Psoas muscle (tissue), 8 donors: ENCODE results near the gene KRTAP12-3. TPM values are rescaled to one million over a fixed set of nuclear protein-coding genes. Genes with fewer than 3 reads are reported as not detected.

Source experiments
- ATAC-seq, 4 donors: fragments of 200-7000 bp; cut with Tn5 transposase; one replicate each; pipeline ENCODE4 v1.9.1; 2020; ENCODE audit warnings: moderate library complexity in 3 of 4, mild to moderate bottlenecking in 2 of 4
- DNase-seq, 2 donors: peaks; one replicate each; pipeline ENCODE4 v3.0.0-alpha.2; 2020
- H3K27ac ChIP-seq: fragments of 200-600 bp; one replicate; pipeline ENCODE4 v1.8.0; 2022
- H3K27me3 ChIP-seq, 3 donors: fragments of 200-600 bp in 1 of 3; one replicate each; pipeline versions ENCODE4 v1.6.1 to v1.8.0; 2013 to 2022; ENCODE audit warnings: low read length in 2 of 3, mild to moderate bottlenecking in 2 of 3, moderate library complexity in 1 of 3; ENCODE audit not compliant: insufficient read depth in 3 of 3
- H3K36me3 ChIP-seq, 2 donors: fragments of 200-600 bp in 1 of 2; one replicate each; pipeline versions ENCODE4 v1.6.1 to v1.8.0; 2013 to 2022; ENCODE audit warnings: low read depth in 1 of 2, mild to moderate bottlenecking in 1 of 2, moderate library complexity in 1 of 2; ENCODE audit not compliant: insufficient read depth in 1 of 2
- H3K4me1 ChIP-seq: fragments of 200-600 bp; one replicate; pipeline ENCODE4 v1.8.0; 2022
- H3K4me3 ChIP-seq: fragments of 200-600 bp; one replicate; pipeline ENCODE4 v1.8.0; 2022; ENCODE audit warnings: mild to moderate bottlenecking
- H3K9me3 ChIP-seq: fragments of 200-600 bp; one replicate; pipeline ENCODE4 v1.8.0; 2022
- CTCF ChIP-seq: fragments of 200-600 bp; IDR thresholded peaks from one replicate; pipeline ENCODE4 v1.8.0; 2022; ENCODE audit warnings: antibody characterized with exemption
- WGBS, 3 donors: extraction: QIAGEN DNeasy Blood & Tissue Kit; methylation state at CpG; one replicate each; pipeline versions ENCODE4 v1.1.6 to v1.1.7; 2013; 5-methylcytosine and 5-hydroxymethylcytosine counted together
- intact Hi-C, 2 donors: fragments of 100-400 bp; cut with DNase I; formaldehyde crosslinking; loops; one replicate each; pipeline versions ENCODE4 v1.11.0 to v1.14.2; 2022
- polyA plus RNA-seq, 3 donors: library from polyadenylated mRNA; stranded (reverse); fragments of 200-250 nt; gene quantifications; one replicate each; pipeline ENCODE4 v1.2.3, GENCODE V29; 2013
- total RNA-seq, 4 donors: library from RNA; stranded (reverse); fragmentation: NEBNext Ultra II Directional in 2 of 4; extraction: Animal tissue kit (Norgen Biotek cat#: 25700) in 2 of 4; gene quantifications; one replicate each; pipeline versions ENCODE4 v1.2.1 to v1.2.4, GENCODE V29; 2021 to 2023
- donor health status: healthy with polysubstance abuse.
- donor health status: DM: no; HTN: no; CAD: no; lungs with moderate emphysema.
- donor health status: Bipolar disorder and iron deficiency.
- donor health status: healthy.
- donor health status: DM: yes; HTN: yes; CAD: no.
- donor health status: DM: no; HTN: no; CAD: no.
- donor health status: DM: no; HTN: no; CAD: no.
- donor health status: DM: yes; HTN: yes; CAD: no.

KRTAP12-3 gene
- total and polyA plus RNA-seq, 7 donors: not detected

DNA sequence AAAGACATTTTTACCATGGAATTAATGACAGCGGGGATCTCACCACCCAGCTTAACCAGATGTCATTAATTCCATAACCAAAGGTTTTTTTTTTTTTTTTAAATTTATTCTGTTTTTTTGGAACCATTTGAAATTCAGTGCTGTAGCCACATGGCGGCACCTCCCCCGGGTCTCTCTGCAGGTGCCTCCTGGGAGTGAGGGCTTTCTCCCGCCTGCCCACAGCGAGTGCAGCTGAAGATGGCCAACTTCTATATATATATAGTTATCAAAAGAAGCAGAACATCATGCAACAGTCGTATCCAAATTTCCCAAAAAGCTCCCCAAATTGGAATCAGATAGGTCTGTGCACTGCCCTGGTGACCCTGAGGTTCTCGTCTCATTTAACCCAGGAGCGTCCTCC lies 42.3 kb upstream of the KRTAP12-3 start:
- intact Hi-C loops: no loop called here
- Histone ChIP-seq H3K4me3 (no peak overlapping the region), H3K27me3 (peaks cover 0 to 39% (median 13%) of the 10 kb centered on the region in 3 donors), H3K9me3 (no peaks in the 10 kb centered on the region), H3K27ac (no peak overlapping the region), H3K36me3 (no peaks in the 10 kb centered on the region), H3K4me1 (no peaks in the 10 kb centered on the region)
- WGBS, 3 donors: 60 to 64% (median 62%) methylated on average over 8 of the region's 8 CpGs
- DNase-seq (no peak), ATAC-seq (no peak)
- no peak for TF ChIP-seq CTCF

GRCh38 chr21:44615911-44616590 lies 41.7 kb upstream of the KRTAP12-3 start:
- Histone ChIP-seq H3K27ac (no peak overlapping the region), H3K36me3 (no peaks in the 10 kb centered on the region), H3K4me3 (no peak overlapping the region), H3K4me1 (no peaks in the 10 kb centered on the region), H3K9me3 (no peaks in the 10 kb centered on the region), H3K27me3 (peaks cover 0 to 39% (median 13%) of the 10 kb centered on the region in 3 donors)
- 43 to 44% (median 44%) methylated on average over 17 of the region's 17 CpGs for WGBS, 3 donors
- no peak for TF ChIP-seq CTCF
- intact Hi-C loops: no loop called here
- DNase-seq (peak in 1 of 2 donors; percentile 47), ATAC-seq (no peak)

DNA sequence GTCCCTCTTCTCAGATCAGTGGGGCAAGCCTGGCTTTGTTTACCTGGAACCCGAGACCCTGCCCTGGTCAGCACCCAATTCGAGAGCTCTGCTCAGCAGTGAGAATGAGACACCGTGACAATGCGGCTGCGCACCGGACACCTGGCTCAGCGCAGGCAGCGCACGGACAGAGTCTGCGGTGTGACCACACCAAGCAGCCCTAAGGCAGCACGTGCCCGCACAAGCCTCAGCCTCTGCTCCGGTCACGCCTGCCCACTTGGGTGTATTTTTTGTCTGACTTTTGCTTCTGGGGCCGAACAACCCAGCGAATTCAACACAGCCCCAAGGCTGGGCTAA lies 41.2 kb upstream of the KRTAP12-3 start:
- ATAC-seq: no peak
- no peak for TF ChIP-seq CTCF
- intact Hi-C loops: no loop called here
- Histone ChIP-seq H3K9me3 (no peaks in the 10 kb centered on the region), H3K4me1 (no peaks in the 10 kb centered on the region), H3K4me3 (no peak overlapping the region), H3K27me3 (peaks cover 0 to 39% (median 13%) of the 10 kb centered on the region in 3 donors), H3K27ac (no peak overlapping the region), H3K36me3 (no peaks in the 10 kb centered on the region)
- no peak for DNase-seq
- 53 to 71% (median 64%) methylated on average over 16 of the region's 16 CpGs for WGBS, 3 donors

DNA sequence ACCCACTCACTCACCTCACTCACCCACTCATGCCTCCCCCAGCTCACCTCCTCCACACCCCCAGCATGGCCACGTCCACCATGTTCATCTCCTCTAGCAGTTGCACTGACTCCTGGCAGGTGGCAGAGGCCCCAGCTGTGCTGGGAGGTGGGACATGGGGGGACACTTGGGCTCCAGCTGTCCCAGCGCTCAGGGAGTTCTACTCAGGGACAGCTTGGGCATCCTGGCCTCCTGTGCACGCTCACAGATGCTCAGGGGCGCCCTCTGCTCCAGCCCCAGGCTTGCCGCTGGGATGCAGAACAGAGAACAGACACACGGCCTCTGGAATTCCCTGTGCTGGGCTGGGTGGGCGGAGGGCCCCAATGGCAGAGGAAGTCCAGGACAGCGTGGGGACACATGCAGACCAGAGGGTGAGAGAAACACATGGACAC lies 40.6 kb upstream of the KRTAP12-3 start:
- intact Hi-C loops: no loop called here
- TF ChIP-seq CTCF: no peak
- H3K4me1 ChIP-seq: no peaks in the 10 kb centered on the region
- 40 to 52% (median 45%) methylated on average over 8 of the region's 8 CpGs for WGBS, 3 donors
- DNase-seq (no peak), ATAC-seq (no peak)
- H3K27ac ChIP-seq: no peak overlapping the region
- H3K36me3 ChIP-seq: no peaks in the 10 kb centered on the region
- H3K27me3 ChIP-seq: peaks cover 0 to 39% (median 8%) of the 10 kb centered on the region in 3 donors
- H3K4me3 ChIP-seq: no peak overlapping the region
- H3K9me3 ChIP-seq: no peaks in the 10 kb centered on the region

GRCh38 chr21:44618504-44618903 lies 39.2 kb upstream of the KRTAP12-3 start:
- 17 to 36% (median 27%) methylated on average over 4 of the region's 4 CpGs for WGBS, 3 donors
- Histone ChIP-seq H3K36me3 (no peaks in the 10 kb centered on the region), H3K27ac (no peak overlapping the region), H3K9me3 (peaks cover 5% of the 10 kb centered on the region), H3K4me3 (no peak overlapping the region), H3K27me3 (peaks cover 0 to 29% (median 3%) of the 10 kb centered on the region in 3 donors), H3K4me1 (no peaks in the 10 kb centered on the region)
- peak; percentile 17 for TF ChIP-seq CTCF
- intact Hi-C loops: no loop called here
- DNase-seq (peak; percentile 29 to 61), ATAC-seq (no peak)
